HEK293T (cell line): ENCODE measurements around the gene BMP8B.

Experiments
- BHLHE40 ChIP-seq: fragments of 450-650 bp; IDR thresholded peaks from 2 replicates; pipeline ENCODE4 v1.6.1; 2016; ENCODE audit warnings: mild to moderate bottlenecking, moderate library complexity, borderline replicate concordance
- FOXM1 ChIP-seq: fragments of 450-650 bp; IDR thresholded peaks from 2 replicates; pipeline ENCODE4 v1.6.1; 2017; ENCODE audit warnings: mild to moderate bottlenecking, borderline replicate concordance
- HDGF ChIP-seq: fragments of 450-650 bp; IDR thresholded peaks from 2 replicates; pipeline ENCODE4 v1.6.1; 2017; ENCODE audit warnings: antibody characterized with exemption, borderline replicate concordance
- PKNOX1 ChIP-seq: fragments of 450-650 bp; IDR thresholded peaks from 2 replicates; pipeline ENCODE4 v1.6.1; 2016

- TF ChIP-seq BHLHE40: no peak
- TF ChIP-seq FOXM1: no peak
- no peak for TF ChIP-seq HDGF
- TF ChIP-seq PKNOX1: no peak
Observed at GRCh38 chr1:39735731-39736130, 52.9 kb downstream of the BMP8B start.
